ENCODE measurements around the gene POLN. TPM values are rescaled to one million over a fixed set of nuclear protein-coding genes. Genes with fewer than 3 reads are reported as not detected.

The POLN gene
- total RNA-seq, 4 donors from 2014 or later = 0.26 to 5.8 (median 5.5) TPM; not detected in 1

DNA sequence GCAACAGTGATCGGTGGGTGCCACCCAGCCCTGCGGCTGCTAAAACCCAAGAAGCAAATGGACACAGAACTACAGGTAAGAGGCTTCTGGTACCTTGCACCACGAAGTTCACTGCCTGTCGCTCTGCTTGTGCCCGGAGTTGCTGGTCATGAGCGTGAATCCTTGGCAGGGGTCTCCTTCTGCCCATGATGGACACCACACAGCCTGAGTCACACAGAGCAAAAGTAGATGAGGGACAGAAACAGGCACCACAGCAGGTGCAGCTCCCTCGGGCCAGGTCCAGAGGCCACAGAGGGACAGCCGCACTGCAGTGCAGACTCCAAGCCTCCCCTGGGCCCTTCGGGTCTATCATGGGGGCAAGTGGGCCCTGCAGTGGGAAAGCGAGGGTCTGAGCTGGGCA lies 160.4 kb downstream of the POLN start:
- intact Hi-C loops (cut with DNase I; ENCODE audit: low total_unique reads) = no loop called here
- Histone ChIP-seq H3K9me3 (no peaks in the 10 kb centered on the region), H3K4me3 (no peak overlapping the region), H3K27ac (no peak overlapping the region), H3K27me3 (no peaks in the 10 kb centered on the region), H3K4me1 (no peaks in the 10 kb centered on the region), H3K36me3 (no peaks in the 10 kb centered on the region)
- no peak for DNase-seq
- TF ChIP-seq, protein P1, sequence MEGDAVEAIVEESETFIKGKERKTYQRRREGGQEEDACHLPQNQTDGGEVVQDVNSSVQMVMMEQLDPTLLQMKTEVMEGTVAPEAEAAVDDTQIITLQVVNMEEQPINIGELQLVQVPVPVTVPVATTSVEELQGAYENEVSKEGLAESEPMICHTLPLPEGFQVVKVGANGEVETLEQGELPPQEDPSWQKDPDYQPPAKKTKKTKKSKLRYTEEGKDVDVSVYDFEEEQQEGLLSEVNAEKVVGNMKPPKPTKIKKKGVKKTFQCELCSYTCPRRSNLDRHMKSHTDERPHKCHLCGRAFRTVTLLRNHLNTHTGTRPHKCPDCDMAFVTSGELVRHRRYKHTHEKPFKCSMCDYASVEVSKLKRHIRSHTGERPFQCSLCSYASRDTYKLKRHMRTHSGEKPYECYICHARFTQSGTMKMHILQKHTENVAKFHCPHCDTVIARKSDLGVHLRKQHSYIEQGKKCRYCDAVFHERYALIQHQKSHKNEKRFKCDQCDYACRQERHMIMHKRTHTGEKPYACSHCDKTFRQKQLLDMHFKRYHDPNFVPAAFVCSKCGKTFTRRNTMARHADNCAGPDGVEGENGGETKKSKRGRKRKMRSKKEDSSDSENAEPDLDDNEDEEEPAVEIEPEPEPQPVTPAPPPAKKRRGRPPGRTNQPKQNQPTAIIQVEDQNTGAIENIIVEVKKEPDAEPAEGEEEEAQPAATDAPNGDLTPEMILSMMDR (IDR thresholded peaks at IDR 0.05) = no peak
- no peak for TF ChIP-seq POLR2A (IDR thresholded peaks at IDR 0.05)

DNA sequence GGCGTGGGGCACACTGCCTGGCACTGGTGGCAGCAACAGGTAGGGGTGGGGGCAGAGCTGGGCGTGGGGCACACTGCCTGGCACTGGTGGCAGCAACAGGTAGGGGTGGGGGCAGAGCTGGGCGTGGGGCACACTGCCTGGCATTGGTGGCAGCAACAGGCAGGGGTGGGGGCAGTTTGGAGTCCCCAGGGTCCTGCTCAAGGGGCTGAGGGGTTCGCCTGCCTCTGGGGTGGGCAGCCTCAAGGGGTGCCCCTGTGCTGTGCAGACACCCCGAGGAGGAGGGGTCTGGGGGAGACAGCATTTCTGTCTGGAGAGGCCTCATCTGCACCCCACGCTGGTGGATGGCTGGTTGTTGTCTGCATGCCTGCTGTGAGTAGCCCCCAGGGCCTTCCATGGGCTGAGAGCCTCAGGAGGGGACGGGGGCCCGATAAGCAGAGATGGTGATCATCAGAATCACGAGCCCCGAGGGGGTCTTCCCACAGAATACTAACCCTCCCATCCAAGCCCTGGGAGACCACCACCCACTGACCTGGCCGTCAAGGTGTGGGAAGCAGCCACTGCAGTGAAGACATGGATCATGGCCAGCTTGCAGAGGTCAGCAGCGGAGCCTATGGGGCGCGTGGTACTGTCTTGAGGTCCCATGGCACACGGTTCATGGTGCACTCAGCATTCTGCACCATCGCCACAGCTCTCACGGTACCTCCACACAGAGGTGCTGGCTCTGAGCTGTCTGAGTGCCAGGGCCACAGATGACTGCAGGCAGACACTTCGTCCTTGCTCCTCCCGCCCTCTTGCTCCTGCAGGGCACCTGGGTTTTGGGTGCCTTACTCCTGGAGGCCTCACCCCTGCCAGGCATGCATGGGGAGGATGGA lies 161.3 kb downstream of the POLN start:
- no peak for DNase-seq
- Histone ChIP-seq H3K27me3 (no peaks in the 10 kb centered on the region), H3K4me3 (no peak overlapping the region), H3K9me3 (no peaks in the 10 kb centered on the region), H3K27ac (no peak overlapping the region), H3K4me1 (no peaks in the 10 kb centered on the region), H3K36me3 (no peaks in the 10 kb centered on the region)
- intact Hi-C loops (cut with DNase I; ENCODE audit: low total_unique reads) = no loop called here
- TF ChIP-seq, protein P1 (IDR thresholded peaks at IDR 0.05) = no peak
- TF ChIP-seq POLR2A (IDR thresholded peaks at IDR 0.05) = no peak

DNA sequence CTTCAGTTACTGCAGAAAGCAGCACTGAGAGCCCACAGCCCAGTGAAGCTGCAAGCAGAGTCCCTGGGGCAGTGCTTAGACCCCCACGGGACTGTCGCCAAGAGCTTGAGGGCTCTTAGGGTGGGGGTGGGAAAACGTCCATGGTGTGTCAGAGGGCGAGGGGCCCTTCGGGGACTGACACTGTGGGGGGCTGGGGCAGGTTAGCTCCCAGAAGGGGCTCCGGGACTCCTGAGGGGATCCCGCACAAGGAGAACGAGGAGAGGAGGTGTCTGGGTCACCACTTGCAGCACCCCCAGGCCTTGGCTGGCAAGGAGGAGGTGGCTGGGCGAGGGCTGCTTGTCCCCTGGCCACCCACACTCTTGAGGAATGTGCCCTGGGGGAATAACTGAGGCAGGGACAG lies 162.0 kb downstream of the POLN start:
- Histone ChIP-seq H3K4me3 (no peak overlapping the region), H3K4me1 (no peaks in the 10 kb centered on the region), H3K36me3 (no peaks in the 10 kb centered on the region), H3K27ac (no peak overlapping the region), H3K9me3 (no peaks in the 10 kb centered on the region), H3K27me3 (no peaks in the 10 kb centered on the region)
- intact Hi-C loops (cut with DNase I; ENCODE audit: low total_unique reads) = no loop called here
- TF ChIP-seq, protein P1 (IDR thresholded peaks at IDR 0.05) = no peak
- no peak for TF ChIP-seq POLR2A (IDR thresholded peaks at IDR 0.05)
- no peak for DNase-seq

DNA sequence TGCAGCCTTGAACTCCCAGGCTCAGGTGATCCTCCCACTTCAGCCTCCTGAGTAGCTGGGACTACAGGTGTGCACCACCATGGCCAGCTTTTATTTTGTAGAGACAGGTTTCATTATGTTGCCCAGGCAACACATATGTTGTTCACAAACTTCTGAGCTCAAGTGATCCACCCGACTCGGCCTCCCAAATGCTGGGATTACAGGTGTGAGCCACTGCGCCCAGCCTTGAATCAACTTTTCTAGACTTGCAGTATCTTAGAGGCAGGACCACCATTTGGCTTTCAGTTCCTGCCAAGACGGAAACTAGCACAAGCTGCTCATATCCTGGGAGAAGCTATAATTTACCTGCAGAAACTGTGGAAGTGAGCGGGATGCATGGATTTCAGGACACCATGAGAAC lies 162.9 kb downstream of the POLN start:
- DNase-seq = no peak
- Histone ChIP-seq H3K27ac (no peak overlapping the region), H3K27me3 (no peaks in the 10 kb centered on the region), H3K4me3 (no peak overlapping the region), H3K4me1 (no peaks in the 10 kb centered on the region), H3K9me3 (no peaks in the 10 kb centered on the region), H3K36me3 (no peaks in the 10 kb centered on the region)
- intact Hi-C loops (cut with DNase I; ENCODE audit: low total_unique reads) = no loop called here
- TF ChIP-seq POLR2A (IDR thresholded peaks at IDR 0.05) = no peak
- TF ChIP-seq, protein P1 (IDR thresholded peaks at IDR 0.05) = no peak

DNA sequence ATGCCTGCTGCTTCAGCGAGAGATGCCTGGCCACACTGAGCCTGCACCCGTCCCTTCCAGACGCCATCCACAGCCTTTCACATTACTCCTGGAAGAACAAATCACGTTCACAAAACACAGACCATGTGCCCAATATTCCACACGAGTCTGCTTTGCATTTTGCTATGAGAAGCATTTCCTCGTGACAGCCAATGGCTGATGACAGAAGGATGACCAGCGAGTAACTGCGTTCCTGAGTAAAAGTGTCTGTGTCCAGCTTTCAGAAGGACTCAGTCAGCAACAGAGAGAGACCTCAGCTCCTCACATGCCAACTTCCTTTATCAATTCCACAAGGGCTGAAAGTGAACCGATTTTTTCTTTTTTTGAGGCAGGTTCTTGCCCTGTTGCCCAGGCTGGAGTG lies 163.3 kb downstream of the POLN start:
- H3K27me3 ChIP-seq = no peaks in the 10 kb centered on the region
- H3K9me3 ChIP-seq = no peaks in the 10 kb centered on the region
- no peak overlapping the region for H3K4me3 ChIP-seq
- no peak for DNase-seq
- TF ChIP-seq, protein P1 (IDR thresholded peaks at IDR 0.05) = no peak
- TF ChIP-seq POLR2A (IDR thresholded peaks at IDR 0.05) = no peak
- H3K36me3 ChIP-seq = no peaks in the 10 kb centered on the region
- no peak overlapping the region for H3K27ac ChIP-seq
- H3K4me1 ChIP-seq = no peaks in the 10 kb centered on the region
- intact Hi-C loops (cut with DNase I; ENCODE audit: low total_unique reads) = no loop called here

Measured in uterus (tissue), 4 donors.